Kidney (tissue), 14 donors: ENCODE results near the gene TMEM147. TPM values are rescaled to one million over a fixed set of nuclear protein-coding genes. Genes with fewer than 3 reads are reported as not detected.

ENCODE experiments used
- DNase-seq, 5 donors: peaks; one replicate each; pipeline ENCODE4 v3.0.0-alpha.2; 2013 to 2020
- FAIRE-seq: peaks from 2 replicates; lab custom pipeline; 2012; peaks lifted over from hg19 to GRCh38; lab: Jason Lieb, UNC
- H3K27ac ChIP-seq, 2 donors: one replicate each; pipeline ENCODE4 v1.7.0; 2013; ENCODE audit warnings: low read depth in 2 of 2, low read length in 2 of 2, inconsistent platforms in 1 of 2
- H3K27me3 ChIP-seq: one replicate; pipeline ENCODE4 v1.7.1; 2013; ENCODE audit warnings: low read length, inconsistent platforms; ENCODE audit not compliant: control insufficient read depth, insufficient read depth
- H3K36me3 ChIP-seq, 3 donors: one replicate each; pipeline versions ENCODE4 v1.7.0 to v1.7.1; 2013; ENCODE audit warnings: low read length in 3 of 3, control low read depth in 1 of 3, inconsistent platforms in 1 of 3; ENCODE audit not compliant: insufficient read depth in 3 of 3, control insufficient read depth in 2 of 3
- H3K4me1 ChIP-seq, 3 donors: one replicate each; pipeline versions ENCODE4 v1.7.0 to v1.7.1; 2013; ENCODE audit warnings: low read length in 3 of 3, inconsistent platforms in 1 of 3, low read depth in 1 of 3; ENCODE audit not compliant: control insufficient read depth in 2 of 3, insufficient read depth in 2 of 3
- H3K4me3 ChIP-seq, 3 donors: one replicate each; pipeline versions ENCODE4 v1.7.0 to v1.8.1; 2013; ENCODE audit warnings: low read length in 3 of 3, control low read depth in 1 of 3, inconsistent platforms in 1 of 3
- H3K9ac ChIP-seq, 3 donors: one replicate each; pipeline versions ENCODE4 v1.7.0 to v1.7.1; 2013; ENCODE audit warnings: low read length in 3 of 3, control low read depth in 1 of 3, inconsistent platforms in 1 of 3
- H3K9me3 ChIP-seq, 3 donors: one replicate each; pipeline versions ENCODE4 v1.7.0 to v1.7.1; 2013; ENCODE audit warnings: low read length in 3 of 3, control low read depth in 1 of 3, inconsistent platforms in 1 of 3; ENCODE audit not compliant: control insufficient read depth in 2 of 3, insufficient read depth in 1 of 3
- intact Hi-C: fragments of 100-400 bp; cut with DNase I; formaldehyde crosslinking; loops from one replicate; pipeline ENCODE4 v1.11.1; 2022
- polyA plus RNA-seq: library from polyadenylated mRNA; stranded (reverse); fragments of 350-450 nt; fragmentation: Illumina TruSeq; extraction: RNeasy Lipid Tissue Mini Kit (QIAGEN cat#74804); gene quantifications from one replicate; pipeline ENCODE4 v1.2.3, GENCODE V29; 2014; ENCODE audit warnings: low read depth, low replicate concordance; ENCODE audit not compliant: insufficient read depth
- total RNA-seq: library from RNA; stranded (reverse); fragmentation: NEBNext Ultra II Directional; extraction: Animal tissue kit (Norgen Biotek cat#: 25700); gene quantifications from one replicate; pipeline ENCODE4 v1.2.1, GENCODE V29; 2021
- TF ChIP-seq, protein P1 (sequence below): IDR thresholded peaks from 3 replicates; pipeline ENCODE4 v1.5.1; 2012; ENCODE audit warnings: mild to moderate bottlenecking, moderate library complexity, borderline replicate concordance; ENCODE audit not compliant: insufficient read depth; ENCODE audit errors: extremely low read depth
- donor health status: control.
- donor health status: control.
- donor health status: control.
- donor health status: control.
- donor health status: control.
- donor health status: DM: yes; HTN: yes; CAD: no.
- donor health status: Normal renal cell carcinoma (clear cell type).

TMEM147 gene
- total and polyA plus RNA-seq, 2 donors from 2014 or later, result 76.9 to 233 TPM

DNA sequence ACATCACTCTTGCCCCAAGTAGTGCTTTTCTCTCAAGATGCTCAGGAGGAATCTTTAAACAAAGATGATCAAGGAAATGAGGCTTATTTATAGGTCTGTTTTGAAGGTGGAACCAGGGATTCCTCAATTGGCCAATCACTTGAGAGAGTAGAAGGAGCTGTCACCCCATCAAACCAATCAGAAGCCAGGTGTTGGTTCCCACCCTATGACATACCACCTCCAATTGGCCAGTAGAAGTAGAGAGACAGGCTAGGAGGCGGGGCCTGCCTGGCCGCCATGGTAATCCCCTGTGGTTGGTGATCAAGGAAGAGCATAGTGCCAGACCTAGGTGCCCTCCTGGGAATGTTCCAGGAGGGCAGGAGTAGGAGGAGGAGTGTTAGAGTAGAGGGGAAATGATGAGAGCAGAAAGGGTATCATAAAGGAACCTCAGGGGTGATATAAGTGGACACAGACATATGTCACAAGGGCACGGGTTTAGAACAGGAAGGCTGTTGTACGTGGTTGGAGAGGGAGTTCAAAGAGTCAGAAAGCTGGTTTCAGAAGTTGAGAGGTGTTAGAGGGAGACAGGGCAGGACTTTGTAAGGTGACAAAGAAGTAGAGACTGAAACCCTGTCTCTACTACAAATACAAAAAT lies 51.1 kb downstream of the TMEM147 start:
- no peaks in the 10 kb centered on the region for H3K9me3 ChIP-seq
- no peak overlapping the region for H3K27ac ChIP-seq
- DNase-seq (no peak), FAIRE-seq (no peak)
- no peaks in the 10 kb centered on the region for H3K4me1 ChIP-seq
- no peak overlapping the region for H3K4me3 ChIP-seq
- intact Hi-C loops, result no loop called here
- H3K27me3 ChIP-seq, result no peaks in the 10 kb centered on the region
- no peaks in the 10 kb centered on the region for H3K36me3 ChIP-seq
- H3K9ac ChIP-seq, result no peak overlapping the region
- TF ChIP-seq, protein P1, sequence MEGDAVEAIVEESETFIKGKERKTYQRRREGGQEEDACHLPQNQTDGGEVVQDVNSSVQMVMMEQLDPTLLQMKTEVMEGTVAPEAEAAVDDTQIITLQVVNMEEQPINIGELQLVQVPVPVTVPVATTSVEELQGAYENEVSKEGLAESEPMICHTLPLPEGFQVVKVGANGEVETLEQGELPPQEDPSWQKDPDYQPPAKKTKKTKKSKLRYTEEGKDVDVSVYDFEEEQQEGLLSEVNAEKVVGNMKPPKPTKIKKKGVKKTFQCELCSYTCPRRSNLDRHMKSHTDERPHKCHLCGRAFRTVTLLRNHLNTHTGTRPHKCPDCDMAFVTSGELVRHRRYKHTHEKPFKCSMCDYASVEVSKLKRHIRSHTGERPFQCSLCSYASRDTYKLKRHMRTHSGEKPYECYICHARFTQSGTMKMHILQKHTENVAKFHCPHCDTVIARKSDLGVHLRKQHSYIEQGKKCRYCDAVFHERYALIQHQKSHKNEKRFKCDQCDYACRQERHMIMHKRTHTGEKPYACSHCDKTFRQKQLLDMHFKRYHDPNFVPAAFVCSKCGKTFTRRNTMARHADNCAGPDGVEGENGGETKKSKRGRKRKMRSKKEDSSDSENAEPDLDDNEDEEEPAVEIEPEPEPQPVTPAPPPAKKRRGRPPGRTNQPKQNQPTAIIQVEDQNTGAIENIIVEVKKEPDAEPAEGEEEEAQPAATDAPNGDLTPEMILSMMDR, result no peak

Other genes with a start within 250 kb of the TMEM147 start
- 15.4 TPM for gene CD22, start 216.4 kb upstream of the TMEM147 start, total RNA-seq
- gene CD22, start 216.4 kb upstream of the TMEM147 start, polyA plus RNA-seq, result 0.82 TPM
- not detected for gene FFAR1, start 197.7 kb upstream of the TMEM147 start, total RNA-seq
- not detected for gene FFAR1, start 197.7 kb upstream of the TMEM147 start, polyA plus RNA-seq
- not detected for gene FFAR3, start 187.2 kb upstream of the TMEM147 start, total RNA-seq
- gene FFAR3, start 187.2 kb upstream of the TMEM147 start, polyA plus RNA-seq, result not detected
- not detected for gene GPR42, start 174.6 kb upstream of the TMEM147 start, total RNA-seq
- gene GPR42, start 174.6 kb upstream of the TMEM147 start, polyA plus RNA-seq, result not detected
- gene FFAR2, start 97.4 kb upstream of the TMEM147 start, total RNA-seq, result 0.22 TPM
- not detected for gene FFAR2, start 97.4 kb upstream of the TMEM147 start, polyA plus RNA-seq
- gene KRTDAP, start 55.2 kb upstream of the TMEM147 start, total RNA-seq, result not detected
- not detected for gene KRTDAP, start 55.2 kb upstream of the TMEM147 start, polyA plus RNA-seq
- gene DMKN, start 32.0 kb upstream of the TMEM147 start, total RNA-seq, result 150 TPM
- gene DMKN, start 32.0 kb upstream of the TMEM147 start, polyA plus RNA-seq, result 137 TPM
- not detected for gene SBSN, start 17.3 kb upstream of the TMEM147 start, total RNA-seq
- not detected for gene SBSN, start 17.3 kb upstream of the TMEM147 start, polyA plus RNA-seq
- gene GAPDHS, start 12.2 kb upstream of the TMEM147 start, total RNA-seq, result not detected
- gene GAPDHS, start 12.2 kb upstream of the TMEM147 start, polyA plus RNA-seq, result not detected
- gene ATP4A, start 18.0 kb downstream of the TMEM147 start, total RNA-seq, result not detected
- gene ATP4A, start 18.0 kb downstream of the TMEM147 start, polyA plus RNA-seq, result not detected
- not detected for gene PMIS2, start 40.5 kb downstream of the TMEM147 start, total RNA-seq
- not detected for gene PMIS2, start 40.5 kb downstream of the TMEM147 start, polyA plus RNA-seq
- 15.9 TPM for gene HAUS5, start 67.1 kb downstream of the TMEM147 start, total RNA-seq
- 6.8 TPM for gene HAUS5, start 67.1 kb downstream of the TMEM147 start, polyA plus RNA-seq
- 77.6 TPM for gene RBM42, start 83.4 kb downstream of the TMEM147 start, total RNA-seq
- 78.1 TPM for gene RBM42, start 83.4 kb downstream of the TMEM147 start, polyA plus RNA-seq
- gene ETV2, start 96.1 kb downstream of the TMEM147 start, total RNA-seq, result 0.38 TPM
- 3.3 TPM for gene ETV2, start 96.1 kb downstream of the TMEM147 start, polyA plus RNA-seq
- gene COX6B1, start 102.7 kb downstream of the TMEM147 start, total RNA-seq, result 323 TPM
- gene COX6B1, start 102.7 kb downstream of the TMEM147 start, polyA plus RNA-seq, result 1,951 TPM
- gene UPK1A, start 120.9 kb downstream of the TMEM147 start, total RNA-seq, result not detected
- 0.32 TPM for gene UPK1A, start 120.9 kb downstream of the TMEM147 start, polyA plus RNA-seq
- gene ZBTB32, start 158.9 kb downstream of the TMEM147 start, total RNA-seq, result 1.8 TPM
- not detected for gene ZBTB32, start 158.9 kb downstream of the TMEM147 start, polyA plus RNA-seq
- 40.8 TPM for gene KMT2B, start 172.4 kb downstream of the TMEM147 start, total RNA-seq
- 14.8 TPM for gene KMT2B, start 172.4 kb downstream of the TMEM147 start, polyA plus RNA-seq
- 22.3 TPM for gene IGFLR1, start 196.8 kb downstream of the TMEM147 start, total RNA-seq
- 26.0 TPM for gene IGFLR1, start 196.8 kb downstream of the TMEM147 start, polyA plus RNA-seq
- 27.4 TPM for gene U2AF1L4, start 199.8 kb downstream of the TMEM147 start, total RNA-seq
- gene U2AF1L4, start 199.8 kb downstream of the TMEM147 start, polyA plus RNA-seq, result 47.7 TPM
- 84.0 TPM for gene PSENEN, start 200.0 kb downstream of the TMEM147 start, total RNA-seq
- 185 TPM for gene PSENEN, start 200.0 kb downstream of the TMEM147 start, polyA plus RNA-seq
- gene LIN37, start 202.9 kb downstream of the TMEM147 start, total RNA-seq, result 11.2 TPM
- gene LIN37, start 202.9 kb downstream of the TMEM147 start, polyA plus RNA-seq, result 11.4 TPM
- 64.3 TPM for gene HSPB6, start 211.4 kb downstream of the TMEM147 start, total RNA-seq
- 53.1 TPM for gene HSPB6, start 211.4 kb downstream of the TMEM147 start, polyA plus RNA-seq
- 34.9 TPM for gene PROSER3, start 212.6 kb downstream of the TMEM147 start, total RNA-seq
- 2.8 TPM for gene PROSER3, start 212.6 kb downstream of the TMEM147 start, polyA plus RNA-seq
- 18.5 TPM for gene ARHGAP33, start 229.9 kb downstream of the TMEM147 start, total RNA-seq
- 5.6 TPM for gene ARHGAP33, start 229.9 kb downstream of the TMEM147 start, polyA plus RNA-seq